ENCODE data around the gene MB. TPM values are rescaled to one million over a fixed set of nuclear protein-coding genes. Genes with fewer than 3 reads are reported as not detected.

Gene MB
- total RNA-seq, 1 donor from 2014 or later: not detected

GRCh38 chr22:35601013-35601580 is 16.0 kb downstream of the MB start:
- DNase-seq (ENCODE audit: extremely low spot score, unreplicated experiment): no peak
- Mint-ChIP-seq H3K27ac (ENCODE audit: unreplicated experiment) (no peak overlapping the region), H3K27me3 (ENCODE audit: unreplicated experiment) (peaks cover 8% of the 10 kb centered on the region), H3K36me3 (ENCODE audit: unreplicated experiment) (no peaks in the 10 kb centered on the region), H3K4me1 (ENCODE audit: unreplicated experiment) (no peaks in the 10 kb centered on the region), H3K4me3 (ENCODE audit: unreplicated experiment) (no peak overlapping the region), H3K9me3 (ENCODE audit: unreplicated experiment) (no peaks in the 10 kb centered on the region)
- no peak for TF ChIP-seq CTCF (IDR thresholded peaks at IDR 0.05)

GRCh38 chr22:35600476-35600875 is 16.7 kb downstream of the MB start:
- TF ChIP-seq CTCF (IDR thresholded peaks at IDR 0.05): no peak
- Mint-ChIP-seq H3K27ac (ENCODE audit: unreplicated experiment) (no peak overlapping the region), H3K27me3 (ENCODE audit: unreplicated experiment) (peaks cover 6% of the 10 kb centered on the region), H3K9me3 (ENCODE audit: unreplicated experiment) (no peaks in the 10 kb centered on the region), H3K4me1 (ENCODE audit: unreplicated experiment) (no peaks in the 10 kb centered on the region), H3K36me3 (ENCODE audit: unreplicated experiment) (no peaks in the 10 kb centered on the region), H3K4me3 (ENCODE audit: unreplicated experiment) (no peak overlapping the region)
- no peak for DNase-seq (ENCODE audit: extremely low spot score, unreplicated experiment)

- no peaks in the 10 kb centered on the region for H3K9me3 Mint-ChIP-seq (ENCODE audit: unreplicated experiment)
- no peaks in the 10 kb centered on the region for H3K4me1 Mint-ChIP-seq (ENCODE audit: unreplicated experiment)
- H3K27ac Mint-ChIP-seq (ENCODE audit: unreplicated experiment): no peak overlapping the region
- no peaks in the 10 kb centered on the region for H3K36me3 Mint-ChIP-seq (ENCODE audit: unreplicated experiment)
- no peak for TF ChIP-seq CTCF (IDR thresholded peaks at IDR 0.05)
- no peak overlapping the region for H3K4me3 Mint-ChIP-seq (ENCODE audit: unreplicated experiment)
- H3K27me3 Mint-ChIP-seq (ENCODE audit: unreplicated experiment): no peaks in the 10 kb centered on the region
- DNase-seq (ENCODE audit: extremely low spot score, unreplicated experiment): no peak
These were observed 17.8 kb downstream of the MB start for GRCh38 chr22:35599364-35599763.

- Mint-ChIP-seq H3K4me1 (ENCODE audit: unreplicated experiment) (no peaks in the 10 kb centered on the region), H3K4me3 (ENCODE audit: unreplicated experiment) (no peak overlapping the region), H3K27ac (ENCODE audit: unreplicated experiment) (no peak overlapping the region), H3K27me3 (ENCODE audit: unreplicated experiment) (no peaks in the 10 kb centered on the region), H3K9me3 (ENCODE audit: unreplicated experiment) (no peaks in the 10 kb centered on the region), H3K36me3 (ENCODE audit: unreplicated experiment) (no peaks in the 10 kb centered on the region)
- no peak for TF ChIP-seq CTCF (IDR thresholded peaks at IDR 0.05)
- DNase-seq (ENCODE audit: extremely low spot score, unreplicated experiment): no peak
These were observed 18.8 kb downstream of the MB start for GRCh38 chr22:35598396-35598710.

GRCh38 chr22:35597692-35598395 is 19.3 kb downstream of the MB start:
- TF ChIP-seq CTCF (IDR thresholded peaks at IDR 0.05): no peak
- Mint-ChIP-seq H3K36me3 (ENCODE audit: unreplicated experiment) (no peaks in the 10 kb centered on the region), H3K4me3 (ENCODE audit: unreplicated experiment) (no peak overlapping the region), H3K27ac (ENCODE audit: unreplicated experiment) (no peak overlapping the region), H3K27me3 (ENCODE audit: unreplicated experiment) (no peaks in the 10 kb centered on the region), H3K9me3 (ENCODE audit: unreplicated experiment) (no peaks in the 10 kb centered on the region), H3K4me1 (ENCODE audit: unreplicated experiment) (peaks cover under 1% of the 10 kb centered on the region)
- no peak for DNase-seq (ENCODE audit: extremely low spot score, unreplicated experiment)

Data from osteocyte (in vitro differentiated cells).